NCI-H1092 treated with DMSO at 0.1 percent for 48 hours (cell line): ENCODE results near the gene LIX1L.

Source experiments
- DNase-seq: peaks from one replicate; lab custom pipeline; 2025; lab: John Stamatoyannopoulos, UW

Gene LIX1L

DNA sequence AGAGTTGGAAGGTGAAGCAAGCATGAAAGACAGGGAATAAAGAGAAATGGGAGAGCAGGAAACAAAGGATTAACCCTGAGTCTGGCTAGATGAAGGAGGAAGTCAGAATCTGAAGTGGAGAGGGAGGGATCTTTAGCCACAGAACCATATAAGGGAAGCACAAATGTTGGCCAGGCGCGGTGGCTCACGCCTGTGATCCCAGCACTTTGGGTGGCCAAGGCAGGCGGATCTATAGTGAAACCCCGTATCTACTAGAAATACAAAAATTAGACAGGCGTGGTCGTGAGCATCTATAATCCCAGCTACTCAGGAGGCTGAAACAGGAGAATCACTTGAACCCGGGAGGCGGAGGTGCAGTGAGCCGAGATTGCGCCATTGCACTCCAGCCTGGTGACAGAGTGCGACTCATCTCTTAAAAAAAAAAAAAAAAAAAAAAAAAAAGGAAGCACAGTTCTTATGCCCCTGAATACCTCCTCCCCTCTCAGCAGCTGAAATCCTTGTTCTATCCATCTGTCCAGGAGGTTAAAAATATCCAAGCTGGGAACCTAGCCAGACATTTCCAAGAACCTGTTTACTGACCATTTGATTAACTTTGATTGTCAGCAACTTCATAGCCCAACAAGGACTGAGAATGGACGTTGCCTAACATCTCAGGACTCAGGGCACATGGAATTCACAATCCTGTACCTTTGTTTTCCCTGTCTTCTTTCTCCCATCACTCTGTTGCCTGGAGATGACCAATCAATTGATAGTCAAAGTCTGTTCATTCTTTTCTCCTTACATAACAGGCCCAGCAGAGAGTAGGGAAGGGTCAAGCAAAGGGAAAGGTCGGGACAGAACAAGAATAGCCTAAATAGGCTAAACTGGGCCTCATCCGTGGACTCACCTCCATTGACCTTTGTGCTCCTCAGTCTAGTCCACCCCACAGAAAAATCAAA, 28.0 kb upstream of the LIX1L start:
- DNase-seq, result peak; percentile 59

DNA sequence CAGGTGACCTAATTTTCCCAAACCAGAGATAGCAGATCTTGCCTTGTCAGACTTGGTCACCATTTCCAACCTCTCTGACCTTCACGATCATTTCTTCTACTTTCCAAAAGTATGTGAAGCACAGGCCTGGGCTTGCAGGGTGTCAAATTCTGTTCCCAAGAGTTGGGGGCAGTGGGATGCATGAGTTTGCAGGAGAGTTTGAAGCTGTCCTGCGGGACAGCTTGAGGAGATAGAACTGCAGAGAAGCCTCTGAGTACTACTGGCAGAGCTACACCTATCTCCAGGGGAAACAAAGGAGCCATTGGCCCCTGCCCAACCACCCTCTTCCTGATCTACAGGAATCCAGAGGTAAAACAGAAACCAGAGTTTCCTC, 27.3 kb upstream of the LIX1L start:
- DNase-seq, result no peak

DNA sequence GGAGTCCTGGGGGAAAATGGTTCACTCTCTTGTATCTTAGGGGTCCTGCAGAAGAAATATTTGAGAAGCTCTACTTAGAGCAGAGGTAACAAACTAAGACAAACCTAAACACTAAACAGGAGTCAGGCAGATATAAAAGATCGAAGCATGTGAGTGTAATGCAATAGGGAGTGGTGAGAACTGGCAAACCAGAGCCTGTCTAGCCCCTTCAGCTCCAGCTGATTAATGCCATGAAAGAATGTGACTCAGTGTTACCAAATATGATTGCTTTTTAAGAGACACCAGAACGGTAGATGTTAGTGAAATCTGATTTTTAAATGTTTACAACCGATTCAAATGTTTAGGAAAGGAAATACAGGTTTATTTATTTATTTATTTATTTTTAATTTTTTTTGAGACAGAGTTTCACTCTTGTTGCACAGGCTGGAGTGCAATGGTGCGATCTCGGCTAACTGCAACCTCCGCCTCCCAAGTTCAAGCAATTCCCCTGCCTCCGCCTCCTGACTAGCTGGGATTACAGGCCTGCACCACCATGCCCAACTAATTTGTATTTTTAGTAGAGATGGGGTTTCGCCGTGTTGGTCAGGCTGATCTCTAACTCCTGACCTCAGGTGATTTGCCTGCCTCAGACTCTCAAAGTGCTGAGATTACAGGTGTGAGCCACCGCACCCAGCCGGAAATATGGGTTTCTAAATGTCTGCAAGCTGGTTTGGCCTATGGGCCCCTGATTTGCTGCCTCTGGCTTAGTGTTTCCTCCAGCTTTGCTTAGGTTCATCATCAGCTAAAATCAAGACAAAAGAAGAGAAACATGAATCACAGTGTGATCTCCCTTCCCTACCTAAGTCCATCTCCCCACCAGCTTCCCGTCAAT, 26.4 kb upstream of the LIX1L start:
- no peak for DNase-seq

DNA sequence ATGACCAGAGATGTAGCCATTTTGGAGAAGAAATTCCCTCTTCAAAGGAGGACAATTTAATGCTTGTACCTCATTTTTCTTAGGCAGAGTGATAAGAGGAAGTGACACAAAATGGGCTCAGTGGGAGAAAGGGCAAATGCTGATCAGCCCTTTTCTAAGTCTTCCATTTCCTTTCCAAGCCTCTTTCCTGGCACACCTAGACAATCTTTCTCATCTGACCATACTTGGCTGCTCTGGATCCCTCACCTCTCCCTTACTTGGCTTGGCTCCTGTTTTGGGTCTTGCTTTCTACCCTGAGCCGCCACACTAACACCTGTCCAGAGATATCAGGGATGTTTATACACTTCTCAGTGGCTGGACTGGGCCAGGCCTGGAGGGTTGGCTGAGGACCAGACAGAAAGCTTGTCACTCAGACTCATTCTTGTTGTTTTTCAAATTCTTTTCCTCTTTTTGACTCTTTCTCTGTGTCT, 25.4 kb upstream of the LIX1L start:
- no peak for DNase-seq

DNA sequence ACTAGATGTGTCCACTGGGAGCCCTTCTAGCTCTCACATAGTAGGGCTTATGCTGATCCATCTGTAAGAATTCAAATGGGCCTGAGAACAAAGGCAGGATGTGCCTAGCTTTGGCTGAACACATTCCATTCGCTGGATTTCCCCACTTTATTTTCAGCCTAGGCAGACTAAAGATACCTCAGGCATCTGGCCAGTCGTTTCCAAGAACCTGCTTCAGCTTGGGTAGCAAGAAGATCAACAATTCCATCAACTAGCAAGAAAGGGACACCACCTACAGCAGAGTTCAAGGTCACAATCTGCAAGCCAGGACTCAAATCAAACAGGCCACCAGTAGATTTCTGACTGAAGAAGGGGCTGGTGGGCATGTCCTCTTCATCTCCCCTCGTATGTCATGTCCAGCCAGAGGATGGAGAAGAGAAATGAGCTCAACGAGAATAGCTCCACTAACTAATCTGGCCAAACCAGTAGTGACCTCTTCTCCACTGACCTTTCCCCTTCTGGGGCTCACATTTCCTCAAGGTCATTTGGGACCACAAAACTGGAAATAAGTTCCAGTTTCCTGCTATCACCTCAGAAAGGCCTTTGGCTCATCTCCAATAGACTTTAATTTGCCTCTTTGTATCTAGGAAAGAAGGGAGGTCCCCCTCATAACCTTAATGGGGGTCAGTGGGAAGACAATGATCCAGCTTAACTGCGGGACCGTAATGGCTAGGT, 24.4 kb upstream of the LIX1L start:
- DNase-seq, result no peak

DNA sequence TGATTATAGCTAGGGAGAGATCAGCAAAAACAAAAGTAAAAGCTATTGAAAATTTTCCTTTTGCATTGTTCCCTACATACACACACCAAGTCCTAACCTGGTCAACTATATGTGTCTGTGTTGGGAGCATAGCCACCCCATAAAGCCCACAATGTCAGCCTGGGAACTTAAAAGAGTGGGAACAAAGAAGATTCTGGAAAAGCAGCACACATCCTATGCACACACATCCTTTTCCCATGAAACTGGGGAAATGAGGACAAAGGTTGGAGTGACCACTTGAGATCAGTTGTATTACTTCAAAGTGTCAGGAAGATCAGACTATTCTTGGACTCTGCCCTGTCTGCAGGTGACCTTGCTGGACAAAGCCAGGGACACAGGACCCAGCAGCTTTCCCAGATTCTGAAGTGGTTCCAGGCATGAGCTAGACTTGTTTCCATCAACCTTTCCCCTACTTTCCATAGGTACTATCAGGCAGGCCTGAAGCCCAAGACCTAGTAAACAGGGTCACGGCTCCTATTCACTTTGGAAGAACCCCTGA, 22.7 kb upstream of the LIX1L start:
- no peak for DNase-seq

DNA sequence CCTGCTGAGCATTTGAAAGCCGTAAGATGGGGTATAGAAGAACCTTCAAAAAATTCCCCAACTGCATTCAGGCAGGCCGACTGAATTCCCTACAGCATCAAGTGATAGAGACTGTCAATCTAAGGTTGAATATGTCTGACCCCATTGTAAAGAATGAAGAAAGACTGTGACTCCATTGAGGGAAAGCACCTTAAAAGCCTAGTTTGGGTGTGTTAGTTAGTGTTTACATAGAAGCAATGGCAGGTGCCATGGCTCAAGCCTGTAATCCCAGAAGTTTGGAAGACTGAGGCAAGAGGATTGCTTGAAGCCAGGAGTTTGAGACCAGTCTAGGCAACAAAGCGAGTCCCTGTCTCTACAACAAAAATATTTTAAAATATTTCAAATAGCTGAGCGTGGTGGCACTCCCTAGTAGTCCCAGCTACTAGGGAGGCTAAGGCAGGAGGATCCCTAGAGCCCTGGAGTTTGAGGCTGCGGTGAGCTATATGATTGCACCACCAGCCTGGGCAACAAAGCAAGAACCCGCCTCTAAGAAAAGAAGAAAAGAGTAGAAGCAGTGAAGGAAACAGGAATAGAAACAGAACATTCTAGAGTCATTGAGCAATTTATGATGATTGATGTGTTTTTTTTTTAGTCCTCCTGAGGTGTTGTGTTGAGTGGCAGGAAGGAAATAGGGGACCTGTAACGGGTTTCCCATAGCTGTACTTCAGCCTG, 22.1 kb upstream of the LIX1L start:
- DNase-seq, result no peak

DNA sequence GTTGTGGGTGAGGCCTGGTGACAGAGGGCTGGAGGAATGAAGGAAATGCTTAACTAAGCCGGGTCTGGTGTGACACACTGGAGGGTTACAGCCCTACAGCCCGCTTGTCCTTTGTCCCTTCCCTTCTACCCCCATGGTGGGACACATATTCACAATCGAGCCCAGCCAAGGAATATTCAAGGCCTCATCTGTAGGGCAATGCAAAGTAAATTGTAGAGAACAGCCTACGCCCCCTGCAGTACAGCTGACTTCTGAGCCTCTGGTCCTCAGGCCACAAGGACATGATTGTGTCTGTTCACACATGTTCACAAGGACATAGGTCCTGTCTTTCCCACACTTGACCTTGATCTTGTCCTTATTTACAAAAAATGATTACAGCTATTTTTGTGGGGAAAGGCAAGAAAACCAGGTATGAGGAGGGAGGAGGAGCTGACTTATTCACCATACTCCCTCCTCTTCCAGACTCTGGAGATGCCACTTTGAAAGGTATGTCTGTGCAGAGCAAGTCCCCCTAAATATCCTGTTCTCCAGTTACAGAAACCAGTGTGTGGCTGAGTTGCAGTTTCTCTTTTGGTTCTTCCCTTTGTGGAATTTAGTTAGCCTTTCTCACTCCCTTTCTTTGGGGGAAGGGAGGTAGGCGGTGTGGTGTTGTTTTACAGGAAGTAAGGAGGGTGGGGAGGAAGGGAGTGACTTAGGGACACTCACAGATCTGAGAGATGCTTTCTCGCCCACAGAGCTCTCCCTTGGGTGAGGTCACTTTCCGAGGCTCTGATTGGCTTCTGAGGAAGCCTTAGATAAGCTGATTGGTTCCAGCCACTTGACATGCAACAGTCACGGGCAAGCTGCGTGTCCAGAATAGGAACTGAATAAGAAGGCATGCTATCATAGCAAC, 21.3 kb upstream of the LIX1L start:
- no peak for DNase-seq

DNA sequence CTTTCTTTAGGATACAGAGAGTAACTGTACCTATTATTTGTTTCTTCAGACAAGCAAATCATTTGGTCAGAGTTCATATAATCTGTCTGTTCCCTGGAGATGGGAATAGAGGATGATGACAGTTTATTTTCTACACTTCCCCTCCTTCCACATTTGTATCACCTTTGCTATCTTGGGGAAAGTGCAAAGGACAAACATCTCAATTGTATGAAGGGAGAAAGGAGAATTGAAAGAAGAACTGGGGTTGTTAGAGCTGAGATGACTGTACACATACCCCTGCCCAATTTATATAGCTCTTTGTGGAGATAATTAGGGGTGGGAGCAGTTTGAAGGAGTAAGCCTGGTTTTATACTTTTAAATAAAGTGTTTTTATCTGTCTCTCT, 20.6 kb upstream of the LIX1L start:
- no peak for DNase-seq

DNA sequence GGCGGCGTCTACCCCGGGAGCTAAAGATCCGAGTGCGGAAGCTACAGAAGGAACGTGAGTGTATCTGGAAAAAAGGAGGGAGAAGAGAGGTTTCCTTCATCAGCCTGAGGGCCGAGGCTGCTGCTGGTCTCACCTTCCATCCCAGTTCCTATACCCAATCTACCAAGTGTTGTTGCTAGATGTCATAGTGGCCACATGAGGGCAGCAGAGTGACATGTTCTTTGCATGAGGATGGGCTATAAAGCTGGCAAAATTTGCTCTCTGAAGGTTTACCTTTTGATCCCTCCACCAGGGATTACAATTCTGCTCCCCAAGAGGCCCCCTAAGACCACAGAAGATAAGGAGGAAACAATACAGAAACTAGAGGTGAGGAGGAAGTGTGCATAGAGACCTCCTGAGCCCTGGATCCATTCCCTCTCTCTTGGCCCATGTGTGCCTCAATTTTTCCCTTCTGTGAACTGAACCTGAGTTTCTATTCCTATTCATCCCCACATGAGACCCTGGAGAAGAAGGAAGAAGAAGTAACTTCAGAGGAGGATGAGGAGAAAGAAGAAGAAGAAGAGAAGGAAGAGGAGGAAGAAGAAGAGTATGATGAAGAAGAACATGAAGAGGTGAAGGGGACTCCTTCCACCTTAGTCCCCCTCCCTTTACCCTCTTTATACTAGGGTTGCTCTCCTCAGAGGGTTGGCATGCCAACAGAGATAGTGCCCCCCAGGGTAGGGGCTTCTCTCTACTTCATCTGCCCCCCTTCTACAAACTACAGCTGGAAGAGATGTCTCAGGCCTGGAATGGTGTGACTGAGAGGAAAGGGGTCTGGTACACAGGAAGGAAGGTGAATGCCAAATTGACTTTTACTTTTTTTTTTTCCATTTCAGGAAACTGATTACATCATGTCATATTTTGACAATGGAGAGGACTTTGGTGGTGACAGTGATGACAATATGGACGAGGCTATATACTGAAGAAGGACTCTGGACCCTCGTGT, 20.0 kb upstream of the LIX1L start:
- DNase-seq, result peak; percentile 85

DNA sequence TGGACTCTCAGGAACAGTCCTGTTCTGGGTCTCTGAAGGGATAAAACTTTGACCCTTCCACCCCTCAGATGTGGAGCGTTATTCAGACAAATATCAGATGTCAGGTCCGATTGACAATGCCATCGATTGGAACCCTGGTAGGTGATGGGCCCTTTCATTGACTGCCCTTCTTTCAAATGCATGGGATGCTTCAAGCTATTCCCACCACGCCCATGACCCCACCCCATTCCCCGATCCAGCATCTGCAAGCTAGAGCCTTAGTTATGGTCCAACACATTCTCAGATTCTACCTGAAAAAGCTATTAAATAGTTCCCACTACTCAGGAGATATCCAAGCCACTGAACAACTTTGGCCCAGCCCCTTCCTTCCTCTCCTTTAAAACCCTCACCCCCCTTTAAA, 19.2 kb upstream of the LIX1L start:
- DNase-seq, result no peak

DNA sequence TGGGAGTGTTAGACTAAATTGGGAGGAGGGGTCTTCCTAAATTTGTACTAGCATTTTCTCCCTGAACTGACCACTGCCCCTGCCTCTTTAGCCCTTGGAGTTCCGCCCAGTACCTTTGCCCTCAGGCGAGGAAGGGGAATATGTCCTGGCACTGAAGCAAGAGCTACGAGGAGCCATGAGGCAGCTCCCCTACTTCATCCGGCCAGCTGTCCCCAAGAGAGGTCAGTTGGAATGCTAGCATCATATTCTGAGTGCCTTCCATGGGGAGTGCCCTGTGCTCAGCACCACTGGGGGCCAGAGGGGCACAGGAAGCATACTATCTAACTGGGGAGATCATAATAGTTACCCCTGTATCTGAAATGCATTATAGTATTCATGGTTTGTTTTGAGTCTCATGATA, 17.4 kb upstream of the LIX1L start:
- no peak for DNase-seq

DNA sequence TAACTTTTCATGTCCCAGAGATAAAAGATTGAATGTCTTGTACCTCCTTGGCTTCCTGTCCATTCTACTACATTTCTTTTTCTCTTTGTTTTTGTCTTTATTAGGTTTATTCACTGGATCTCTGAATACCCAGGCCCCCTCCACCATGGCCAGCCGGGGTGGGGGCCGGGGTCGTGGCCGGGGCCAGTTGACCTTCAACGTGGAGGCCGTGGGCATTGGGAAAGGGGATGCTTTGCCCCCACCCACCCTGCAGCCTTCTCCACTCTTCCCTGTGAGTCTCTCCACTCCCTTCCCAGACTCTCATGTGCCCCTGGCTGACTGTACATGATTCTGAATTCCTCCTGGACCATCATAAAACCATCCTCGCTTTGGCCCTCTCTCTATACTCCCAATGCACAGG, 16.9 kb upstream of the LIX1L start:
- no peak for DNase-seq

DNA sequence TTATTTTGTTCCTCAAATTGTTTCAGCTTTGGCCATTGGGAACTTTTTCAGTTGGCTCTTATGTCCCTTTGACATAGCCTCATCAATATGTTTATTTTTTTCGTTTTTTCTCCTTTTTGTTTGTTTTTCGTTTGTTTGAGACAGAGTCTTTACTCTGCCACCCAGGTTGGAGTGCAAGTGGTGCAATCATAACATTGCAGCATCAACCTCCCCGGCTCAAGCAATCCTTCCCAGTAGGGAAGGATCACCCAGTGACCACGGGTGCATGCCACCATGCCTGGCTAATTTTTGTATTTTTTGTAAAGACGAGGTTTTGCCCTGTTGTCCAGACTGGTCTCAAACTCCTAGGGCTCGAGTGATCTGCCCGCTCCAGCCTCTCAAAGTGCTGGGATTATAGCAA, 14.8 kb upstream of the LIX1L start:
- DNase-seq, result no peak

DNA sequence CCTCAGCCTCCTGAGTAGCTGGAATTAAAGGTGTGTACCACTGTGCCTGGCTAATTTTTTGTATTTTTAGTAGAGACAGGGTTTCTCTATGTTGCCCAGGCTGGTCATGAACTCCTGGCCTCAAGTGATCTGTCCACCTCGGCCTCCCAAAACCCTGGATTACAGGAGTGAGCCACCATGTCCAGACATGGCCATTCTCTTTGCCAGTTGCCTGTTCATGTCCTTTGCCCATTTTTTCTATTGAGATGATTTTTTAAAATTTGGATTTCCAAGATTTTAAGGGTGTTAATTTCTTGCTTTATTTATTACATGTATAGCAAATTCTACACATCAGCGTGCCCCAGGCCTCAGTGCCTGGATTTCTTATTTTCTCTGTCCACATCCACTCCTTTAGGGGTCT, 9.5 kb upstream of the LIX1L start:
- DNase-seq, result no peak

DNA sequence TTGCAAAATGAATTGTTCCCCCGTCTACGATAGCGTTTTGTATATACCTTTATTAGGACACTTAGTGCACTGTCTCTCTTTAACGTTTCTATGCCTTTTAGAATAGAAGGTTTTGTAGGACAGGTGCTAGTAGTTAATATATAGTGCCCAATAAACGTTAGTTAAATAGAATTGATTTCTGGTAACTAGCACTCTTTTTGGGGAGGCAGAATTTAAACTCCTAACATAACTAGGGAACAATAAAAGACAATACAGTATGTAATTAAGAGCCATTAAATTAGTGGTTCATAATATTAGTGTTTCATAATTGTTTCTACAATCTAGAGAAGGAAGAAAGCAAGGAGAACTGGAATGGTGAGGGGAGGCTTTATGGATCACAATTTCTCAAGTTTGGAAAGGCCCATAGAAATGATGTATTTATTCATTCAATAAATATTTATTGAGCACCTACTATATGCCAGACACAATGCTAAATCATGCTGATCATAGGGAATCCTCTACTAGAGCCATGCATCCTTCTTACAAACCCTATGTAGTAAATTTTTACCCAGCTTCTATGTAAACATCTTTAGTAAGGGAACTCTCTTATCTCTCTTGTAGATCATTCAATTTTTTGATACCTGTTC, 7.4 kb upstream of the LIX1L start:
- DNase-seq, result no peak

DNA sequence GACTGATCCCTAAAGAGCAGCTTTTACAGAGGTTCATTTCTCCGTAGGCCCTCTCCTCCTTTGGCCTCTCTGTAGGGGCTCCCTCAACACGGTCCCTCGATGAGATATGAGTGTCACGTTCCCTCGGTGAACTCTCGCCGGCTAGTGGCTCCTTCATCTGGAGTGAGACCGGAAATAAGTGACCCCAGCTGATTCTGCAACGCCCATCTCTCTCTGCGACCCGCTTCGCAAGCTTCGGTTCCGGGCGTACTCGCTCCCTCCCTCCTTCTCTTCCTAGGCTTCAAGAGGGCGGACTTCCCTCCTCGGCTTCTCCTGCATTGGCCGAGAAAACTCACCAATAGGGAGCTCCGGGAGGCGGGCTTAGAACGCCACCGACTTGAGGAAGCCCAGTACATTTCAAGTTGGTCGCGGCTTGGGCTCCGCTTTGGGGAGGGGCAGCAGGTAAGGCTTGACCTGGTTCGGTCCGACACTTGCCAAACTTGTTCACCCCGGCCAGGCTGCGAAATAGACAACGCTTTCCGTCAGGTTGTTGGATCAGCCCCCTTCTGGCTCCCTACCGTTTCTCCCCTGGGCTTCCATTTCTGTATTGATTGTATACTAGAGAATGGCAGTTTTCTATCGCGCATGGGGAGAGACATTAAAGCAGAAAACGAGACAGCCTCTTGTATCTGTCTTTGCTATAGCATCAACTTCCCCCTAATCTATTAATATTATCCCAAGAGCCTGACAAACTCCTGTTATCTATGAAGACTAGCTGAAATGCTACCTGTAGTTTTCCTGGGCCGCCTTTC, 6.7 kb upstream of the LIX1L start, which contains the start of the genes ANKRD34A and POLR3GL:
ANKRD34A (minus strand) TSS at position 248 of the 791 bp plus-strand sequence. CDS start 2,816 bp downstream, outside the sequence.
POLR3GL (plus strand) TSS at position 363 of the 791 bp plus-strand sequence. CDS start 10,176 bp downstream, outside the sequence.
- DNase-seq, result peak; percentile 95
